ENCODE measurements around the gene SCUBE1. TPM values are rescaled to one million over a fixed set of nuclear protein-coding genes. Genes with fewer than 3 reads are reported as not detected.
A peak's percentile ranks its signal among the peaks of the same experiment; 100 is the strongest.

Gene SCUBE1
- total RNA-seq, 1 experiment from 2014 or later = not detected

DNA sequence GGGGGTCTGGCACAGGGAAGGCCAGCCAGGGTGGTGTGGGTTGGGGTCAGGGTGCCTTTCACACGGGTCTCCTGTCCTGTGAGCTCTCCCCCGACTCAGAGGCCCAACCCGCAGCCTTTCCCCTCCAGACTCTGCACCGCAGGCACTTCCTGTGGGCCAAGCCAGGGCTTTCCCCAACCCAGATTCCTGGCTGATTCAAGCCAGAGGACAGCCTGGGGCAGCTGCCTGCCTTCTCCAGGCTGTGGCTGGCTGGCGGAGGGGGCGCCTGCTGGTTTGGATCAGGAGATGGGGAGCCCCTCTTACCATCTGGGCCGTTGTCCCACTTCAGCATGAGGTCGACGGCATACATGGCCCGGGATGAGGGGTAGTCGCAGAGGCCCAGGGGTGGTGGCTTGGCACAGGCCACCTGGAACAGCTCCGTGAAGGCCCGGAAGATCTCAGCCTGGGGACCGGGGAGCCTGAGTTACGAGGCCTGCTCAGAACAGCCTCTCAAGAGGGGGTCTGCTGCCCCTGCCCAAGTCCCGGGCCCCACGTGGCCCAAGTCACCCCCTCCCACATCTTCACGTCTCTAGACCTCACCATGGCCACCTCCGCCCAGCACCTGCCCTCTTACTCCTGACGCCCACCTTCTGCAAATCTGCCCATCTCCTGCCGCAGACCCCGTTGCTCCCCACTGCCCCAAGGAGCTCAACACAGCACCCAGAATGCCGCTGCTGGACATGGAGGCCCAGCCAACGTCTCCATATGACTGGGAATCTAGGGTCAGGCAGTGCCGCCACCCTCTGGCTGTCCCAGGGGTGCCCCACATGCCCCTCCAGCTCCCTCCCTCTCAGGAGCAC lies 174.5 kb downstream of the SCUBE1 start:
- H3K27me3 ChIP-seq (ENCODE audit: control insufficient read depth, insufficient read depth, low read length) = no peaks in the 10 kb centered on the region
- no peaks in the 10 kb centered on the region for H3K36me3 ChIP-seq (ENCODE audit: control insufficient read depth, insufficient read depth, low read length)
- BruUV-seq (replicated peaks) = no TSS peak
- H3K27ac ChIP-seq (ENCODE audit: low read length) = no peak overlapping the region
- ChIA-PET CTCF (no interaction called here), POLR2A (no interaction called here)
- DNase-seq (ENCODE audit: low read depth, low spot score) (no peak), ATAC-seq (no peak)
- no peak overlapping the region for H3K4me3 ChIP-seq (ENCODE audit: low read depth in 2 of 2, low read length in 2 of 2)
- no peaks in the 10 kb centered on the region for H3K4me1 ChIP-seq (ENCODE audit: control insufficient read depth, insufficient read depth, low read length)
- intact Hi-C loops (cut with micrococcal nuclease; ENCODE audit: unreplicated experiment) (no loop called here), in situ Hi-C loops (cut with HindIII; ENCODE audit: low pct_unique_long_range_greater_than_20kb, low sequenced_read_pairs) (no loop called here)
- no peak for TF ChIP-seq POLR2AphosphoS5 (IDR thresholded peaks at IDR 0.05; ENCODE audit: low read depth, low read length)
- H3K9me3 ChIP-seq (ENCODE audit: control insufficient read depth, insufficient read depth, low read depth, low read length) = no peaks in the 10 kb centered on the region

DNA sequence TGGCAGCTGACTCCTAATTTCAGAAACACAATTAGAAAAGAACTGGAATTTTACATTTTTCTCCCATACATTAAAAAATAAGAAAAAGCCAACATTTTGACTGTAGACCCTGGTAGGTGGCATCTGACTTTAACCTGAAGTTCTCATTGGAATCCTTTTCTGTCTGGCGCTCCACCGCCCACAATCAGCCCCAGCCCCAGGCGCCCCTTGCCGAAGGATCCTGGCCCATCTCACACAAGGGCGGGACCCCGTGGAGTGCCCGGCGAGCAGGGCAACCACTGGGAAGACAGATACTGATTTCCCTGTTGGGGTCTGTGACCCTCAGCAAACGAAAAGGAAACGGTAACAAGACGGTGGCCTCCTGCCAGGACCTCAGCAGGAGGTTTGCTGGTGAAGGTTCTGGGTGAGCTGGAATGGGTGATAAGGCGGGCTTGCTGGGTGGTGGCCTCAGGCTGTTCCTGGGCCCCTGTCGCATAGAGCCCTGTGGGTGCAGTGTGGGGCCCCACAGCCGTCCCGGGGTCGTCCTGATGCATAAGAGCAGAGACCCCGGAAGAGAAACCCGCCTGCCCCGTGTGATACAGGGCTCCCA lies 176.1 kb downstream of the SCUBE1 start:
- POLR2A ChIA-PET = no interaction called here
- CTCF ChIA-PET = no interaction called here
- ATAC-seq = no peak
- TSS peak; percentile 85 for BruUV-seq (replicated peaks)
- intact Hi-C loops (cut with micrococcal nuclease; ENCODE audit: unreplicated experiment) (no loop called here), in situ Hi-C loops (cut with HindIII; ENCODE audit: low pct_unique_long_range_greater_than_20kb, low sequenced_read_pairs) (no loop called here)
- TF ChIP-seq TCF7L2 (IDR thresholded peaks at IDR 0.05; ENCODE audit: low read depth, low read length) (no peak), POLR2AphosphoS5 (IDR thresholded peaks at IDR 0.05; ENCODE audit: low read depth, low read length) (no peak), SIN3A (IDR thresholded peaks at IDR 0.05; ENCODE audit: borderline replicate concordance, insufficient read depth, low read depth, low read length) (no peak)
- TF ChIP-seq, protein P1, sequence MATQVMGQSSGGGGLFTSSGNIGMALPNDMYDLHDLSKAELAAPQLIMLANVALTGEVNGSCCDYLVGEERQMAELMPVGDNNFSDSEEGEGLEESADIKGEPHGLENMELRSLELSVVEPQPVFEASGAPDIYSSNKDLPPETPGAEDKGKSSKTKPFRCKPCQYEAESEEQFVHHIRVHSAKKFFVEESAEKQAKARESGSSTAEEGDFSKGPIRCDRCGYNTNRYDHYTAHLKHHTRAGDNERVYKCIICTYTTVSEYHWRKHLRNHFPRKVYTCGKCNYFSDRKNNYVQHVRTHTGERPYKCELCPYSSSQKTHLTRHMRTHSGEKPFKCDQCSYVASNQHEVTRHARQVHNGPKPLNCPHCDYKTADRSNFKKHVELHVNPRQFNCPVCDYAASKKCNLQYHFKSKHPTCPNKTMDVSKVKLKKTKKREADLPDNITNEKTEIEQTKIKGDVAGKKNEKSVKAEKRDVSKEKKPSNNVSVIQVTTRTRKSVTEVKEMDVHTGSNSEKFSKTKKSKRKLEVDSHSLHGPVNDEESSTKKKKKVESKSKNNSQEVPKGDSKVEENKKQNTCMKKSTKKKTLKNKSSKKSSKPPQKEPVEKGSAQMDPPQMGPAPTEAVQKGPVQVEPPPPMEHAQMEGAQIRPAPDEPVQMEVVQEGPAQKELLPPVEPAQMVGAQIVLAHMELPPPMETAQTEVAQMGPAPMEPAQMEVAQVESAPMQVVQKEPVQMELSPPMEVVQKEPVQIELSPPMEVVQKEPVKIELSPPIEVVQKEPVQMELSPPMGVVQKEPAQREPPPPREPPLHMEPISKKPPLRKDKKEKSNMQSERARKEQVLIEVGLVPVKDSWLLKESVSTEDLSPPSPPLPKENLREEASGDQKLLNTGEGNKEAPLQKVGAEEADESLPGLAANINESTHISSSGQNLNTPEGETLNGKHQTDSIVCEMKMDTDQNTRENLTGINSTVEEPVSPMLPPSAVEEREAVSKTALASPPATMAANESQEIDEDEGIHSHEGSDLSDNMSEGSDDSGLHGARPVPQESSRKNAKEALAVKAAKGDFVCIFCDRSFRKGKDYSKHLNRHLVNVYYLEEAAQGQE (IDR thresholded peaks at IDR 0.05; ENCODE audit: insufficient read depth in 1 of 2, low read depth in 2 of 2, low read length in 1 of 2) = no peak
- TF ChIP-seq, protein P2, sequence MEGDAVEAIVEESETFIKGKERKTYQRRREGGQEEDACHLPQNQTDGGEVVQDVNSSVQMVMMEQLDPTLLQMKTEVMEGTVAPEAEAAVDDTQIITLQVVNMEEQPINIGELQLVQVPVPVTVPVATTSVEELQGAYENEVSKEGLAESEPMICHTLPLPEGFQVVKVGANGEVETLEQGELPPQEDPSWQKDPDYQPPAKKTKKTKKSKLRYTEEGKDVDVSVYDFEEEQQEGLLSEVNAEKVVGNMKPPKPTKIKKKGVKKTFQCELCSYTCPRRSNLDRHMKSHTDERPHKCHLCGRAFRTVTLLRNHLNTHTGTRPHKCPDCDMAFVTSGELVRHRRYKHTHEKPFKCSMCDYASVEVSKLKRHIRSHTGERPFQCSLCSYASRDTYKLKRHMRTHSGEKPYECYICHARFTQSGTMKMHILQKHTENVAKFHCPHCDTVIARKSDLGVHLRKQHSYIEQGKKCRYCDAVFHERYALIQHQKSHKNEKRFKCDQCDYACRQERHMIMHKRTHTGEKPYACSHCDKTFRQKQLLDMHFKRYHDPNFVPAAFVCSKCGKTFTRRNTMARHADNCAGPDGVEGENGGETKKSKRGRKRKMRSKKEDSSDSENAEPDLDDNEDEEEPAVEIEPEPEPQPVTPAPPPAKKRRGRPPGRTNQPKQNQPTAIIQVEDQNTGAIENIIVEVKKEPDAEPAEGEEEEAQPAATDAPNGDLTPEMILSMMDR (IDR thresholded peaks at IDR 0.05) = no peak
- no peaks in the 10 kb centered on the region for H3K9me3 ChIP-seq (ENCODE audit: control insufficient read depth, insufficient read depth, low read depth, low read length)
- DNase-seq (ENCODE audit: low read depth, low spot score) = no peak
- H3K27me3 ChIP-seq (ENCODE audit: control insufficient read depth, insufficient read depth, low read length) = no peaks in the 10 kb centered on the region
- H3K4me1 ChIP-seq (ENCODE audit: control insufficient read depth, insufficient read depth, low read length) = no peaks in the 10 kb centered on the region
- H3K36me3 ChIP-seq (ENCODE audit: control insufficient read depth, insufficient read depth, low read length) = no peaks in the 10 kb centered on the region
- H3K27ac ChIP-seq (ENCODE audit: low read length) = no peak overlapping the region
- H3K4me3 ChIP-seq (ENCODE audit: low read depth in 2 of 2, low read length in 2 of 2) = no peak overlapping the region
